ENCODE data around the gene SUDS3. TPM values are rescaled to one million over a fixed set of nuclear protein-coding genes. Genes with fewer than 3 reads are reported as not detected.

Gene SUDS3
- total RNA-seq, 4 donors from 2014 or later: 37.7 to 66.3 (median 50.1) TPM

DNA sequence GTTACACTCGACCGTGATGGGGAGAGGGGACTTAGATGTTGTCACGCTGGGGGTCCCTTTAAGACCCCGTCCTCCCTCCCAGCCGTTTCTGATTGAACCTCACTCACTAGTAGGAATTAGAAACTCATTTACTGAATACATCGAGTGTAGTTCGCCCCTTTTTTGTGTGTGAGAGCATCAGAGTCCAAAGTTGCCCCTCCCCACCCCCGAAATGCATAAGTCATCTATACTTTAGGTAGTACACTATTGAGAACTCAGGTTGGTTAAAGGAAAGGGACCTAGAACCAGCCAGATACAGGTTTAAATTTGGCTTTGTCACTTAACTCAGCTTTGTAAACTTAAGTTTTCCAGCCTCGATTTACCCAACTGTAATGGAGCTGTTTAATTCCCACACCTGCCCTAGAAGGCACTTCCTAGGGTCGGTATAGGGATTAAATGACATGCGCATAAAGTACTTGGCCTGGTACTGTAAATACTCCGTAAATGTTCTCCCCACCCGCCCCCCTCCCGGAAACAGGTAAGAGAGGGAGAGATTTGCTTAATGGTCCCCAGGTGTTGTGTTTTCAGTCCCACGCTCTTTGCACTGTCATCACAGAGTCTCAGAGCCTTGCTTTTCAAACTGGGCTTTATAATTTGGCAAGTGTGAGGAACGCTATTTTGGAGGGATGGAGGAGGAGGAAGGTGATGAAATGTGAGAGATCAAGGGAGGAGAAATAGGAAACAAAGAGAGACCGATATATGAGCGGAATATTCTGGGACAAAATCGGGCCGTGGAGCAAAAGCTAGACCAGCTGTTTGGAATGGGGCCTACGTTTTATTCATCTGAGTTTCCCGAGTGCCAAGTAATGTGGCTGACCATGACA, 897 bp downstream of the SUDS3 start:
- H3K27me3 ChIP-seq: no peaks in the 10 kb centered on the region
- under 1% methylated on average over 22 of the region's 22 CpGs for WGBS
- peak overlapping the region; percentile 94 for H3K27ac ChIP-seq
- H3K4me3 ChIP-seq: peak overlapping the region; percentile 100
- no peak for DNase-seq (ENCODE audit: low spot score in 2 of 2)
- H3K4me1 ChIP-seq: peaks cover 45% of the 10 kb centered on the region
- H3K9me3 ChIP-seq: no peaks in the 10 kb centered on the region
- H3K36me3 ChIP-seq: peaks cover 30% of the 10 kb centered on the region
- TF ChIP-seq EP300 (IDR thresholded peaks at IDR 0.05) (no peak), POLR2AphosphoS5 (IDR thresholded peaks at IDR 0.05) (no peak), POLR2A (IDR thresholded peaks at IDR 0.05) (no peak)
- TF ChIP-seq, protein P1, sequence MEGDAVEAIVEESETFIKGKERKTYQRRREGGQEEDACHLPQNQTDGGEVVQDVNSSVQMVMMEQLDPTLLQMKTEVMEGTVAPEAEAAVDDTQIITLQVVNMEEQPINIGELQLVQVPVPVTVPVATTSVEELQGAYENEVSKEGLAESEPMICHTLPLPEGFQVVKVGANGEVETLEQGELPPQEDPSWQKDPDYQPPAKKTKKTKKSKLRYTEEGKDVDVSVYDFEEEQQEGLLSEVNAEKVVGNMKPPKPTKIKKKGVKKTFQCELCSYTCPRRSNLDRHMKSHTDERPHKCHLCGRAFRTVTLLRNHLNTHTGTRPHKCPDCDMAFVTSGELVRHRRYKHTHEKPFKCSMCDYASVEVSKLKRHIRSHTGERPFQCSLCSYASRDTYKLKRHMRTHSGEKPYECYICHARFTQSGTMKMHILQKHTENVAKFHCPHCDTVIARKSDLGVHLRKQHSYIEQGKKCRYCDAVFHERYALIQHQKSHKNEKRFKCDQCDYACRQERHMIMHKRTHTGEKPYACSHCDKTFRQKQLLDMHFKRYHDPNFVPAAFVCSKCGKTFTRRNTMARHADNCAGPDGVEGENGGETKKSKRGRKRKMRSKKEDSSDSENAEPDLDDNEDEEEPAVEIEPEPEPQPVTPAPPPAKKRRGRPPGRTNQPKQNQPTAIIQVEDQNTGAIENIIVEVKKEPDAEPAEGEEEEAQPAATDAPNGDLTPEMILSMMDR (IDR thresholded peaks at IDR 0.05): no peak

DNA sequence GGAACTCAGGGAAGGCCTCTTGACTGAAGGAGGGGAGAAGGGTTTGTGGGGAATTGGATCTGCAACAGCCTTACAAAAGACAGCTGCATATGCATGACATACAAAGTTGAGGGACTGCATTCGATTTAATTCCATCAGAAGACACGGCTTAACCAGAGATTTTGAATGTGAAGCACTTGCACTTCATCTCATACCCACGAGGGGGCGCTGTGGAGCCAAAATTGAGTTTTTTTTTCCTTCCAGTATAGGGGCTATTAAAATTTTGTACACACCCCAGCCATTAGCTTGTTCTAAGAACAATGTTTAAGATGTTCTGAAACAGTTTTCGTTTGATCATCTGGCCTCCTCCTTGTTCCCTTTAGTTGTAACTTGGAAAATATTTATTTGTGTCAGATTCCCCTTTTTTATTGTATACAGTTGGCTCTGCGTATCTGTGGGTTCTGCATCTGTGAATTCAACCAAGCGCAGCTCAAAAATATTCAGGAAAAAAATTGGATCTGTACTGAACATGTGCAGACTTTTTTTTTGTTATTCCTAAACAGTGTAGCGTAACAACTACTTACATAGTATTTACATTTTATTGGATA, 1.6 kb downstream of the SUDS3 start:
- Histone ChIP-seq H3K4me1 (peaks cover 45% of the 10 kb centered on the region), H3K27ac (peak overlapping the region; percentile 94), H3K9me3 (no peaks in the 10 kb centered on the region), H3K4me3 (peak overlapping the region; percentile 100), H3K27me3 (no peaks in the 10 kb centered on the region), H3K36me3 (peaks cover 37% of the 10 kb centered on the region)
- no peak for TF ChIP-seq POLR2AphosphoS5 (IDR thresholded peaks at IDR 0.05)
- TF ChIP-seq EP300 (IDR thresholded peaks at IDR 0.05): no peak
- TF ChIP-seq, protein P1 (IDR thresholded peaks at IDR 0.05): peak; percentile 87 to 93
- no peak for TF ChIP-seq POLR2A (IDR thresholded peaks at IDR 0.05)
- 30% methylated on average over 8 of the region's 8 CpGs for WGBS
- peak in 1 of 2 donors; percentile 80 for DNase-seq (ENCODE audit: low spot score in 2 of 2)

DNA sequence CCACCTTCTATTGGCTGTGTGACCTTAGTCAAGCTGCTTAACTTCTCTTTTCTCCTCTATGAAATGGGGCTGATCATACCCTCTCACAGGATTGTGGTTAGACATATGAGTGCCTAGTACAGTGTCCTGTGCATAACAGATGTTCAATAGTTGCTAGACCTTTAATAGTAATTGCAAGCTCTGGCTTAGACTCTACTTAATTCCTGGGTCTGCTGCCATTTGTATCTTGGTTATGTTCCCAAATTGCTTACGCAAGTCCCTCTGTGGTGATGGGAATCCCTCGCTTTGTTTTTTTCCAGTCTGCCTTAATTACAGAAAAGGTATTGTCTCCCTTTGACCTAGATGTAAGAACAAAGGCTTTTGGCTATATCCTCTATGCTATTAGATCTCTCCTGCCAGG, 15.1 kb downstream of the SUDS3 start:
- no peaks in the 10 kb centered on the region for H3K4me1 ChIP-seq
- no peak overlapping the region for H3K4me3 ChIP-seq
- TF ChIP-seq EP300 (IDR thresholded peaks at IDR 0.05) (no peak), POLR2AphosphoS5 (IDR thresholded peaks at IDR 0.05) (no peak), POLR2A (IDR thresholded peaks at IDR 0.05) (no peak)
- TF ChIP-seq, protein P1 (IDR thresholded peaks at IDR 0.05): no peak
- no peaks in the 10 kb centered on the region for H3K9me3 ChIP-seq
- DNase-seq (ENCODE audit: low spot score in 2 of 2): no peak
- no peak overlapping the region for H3K27ac ChIP-seq
- H3K27me3 ChIP-seq: no peaks in the 10 kb centered on the region
- WGBS: 68% methylated on average over 2 of the region's 2 CpGs
- peaks cover 96% of the 10 kb centered on the region for H3K36me3 ChIP-seq

DNA sequence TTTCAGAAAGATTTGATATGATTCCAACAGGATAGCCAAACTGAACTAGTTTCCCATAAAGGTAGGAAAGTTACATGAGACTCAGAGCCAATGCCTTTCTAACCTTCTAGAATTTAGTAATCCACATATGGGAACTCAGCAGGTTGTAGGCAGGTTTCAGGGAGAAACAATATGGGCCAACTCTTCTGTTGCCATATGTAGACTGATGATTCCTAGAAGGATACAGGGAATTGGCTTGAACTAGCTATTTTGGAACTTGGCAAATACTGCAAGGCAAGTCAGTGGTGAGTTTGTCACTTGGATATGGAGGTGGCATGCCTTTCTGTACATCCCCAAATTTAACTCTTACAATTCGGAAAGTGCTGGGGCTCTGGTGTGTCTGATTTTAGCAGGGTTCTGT, 15.5 kb downstream of the SUDS3 start:
- H3K36me3 ChIP-seq: peaks cover 96% of the 10 kb centered on the region
- WGBS: 85% methylated on average over 1 of the region's 1 CpG

More for the DNA sequence above, 15.5 kb downstream of the SUDS3 start:
- TF ChIP-seq, protein P1 (IDR thresholded peaks at IDR 0.05): no peak
- no peak for TF ChIP-seq POLR2A (IDR thresholded peaks at IDR 0.05)
- TF ChIP-seq POLR2AphosphoS5 (IDR thresholded peaks at IDR 0.05): no peak
- TF ChIP-seq EP300 (IDR thresholded peaks at IDR 0.05): no peak
- no peaks in the 10 kb centered on the region for H3K9me3 ChIP-seq
- no peaks in the 10 kb centered on the region for H3K27me3 ChIP-seq
- H3K4me3 ChIP-seq: no peak overlapping the region
- DNase-seq (ENCODE audit: low spot score in 2 of 2): no peak
- no peaks in the 10 kb centered on the region for H3K4me1 ChIP-seq
- no peak overlapping the region for H3K27ac ChIP-seq

Data from suprapubic skin (tissue), 4 donors.